Nephron progenitor cell (in vitro differentiated cells): ENCODE measurements around the gene ENDOV.

Experiments used
- DNase-seq: peaks from one replicate; pipeline ENCODE4 v3.0.0; 2021
- H3K27ac Mint-ChIP-seq: 2 replicates; pipeline ENCODE4 v1.8.0; 2021; ENCODE audit warnings: mild to moderate bottlenecking, moderate library complexity, mixed read lengths
- H3K27me3 Mint-ChIP-seq: 2 replicates; pipeline ENCODE4 v1.8.0; 2021; ENCODE audit warnings: mild to moderate bottlenecking, low read depth, mixed read lengths; ENCODE audit not compliant: poor library complexity
- H3K36me3 Mint-ChIP-seq: 2 replicates; pipeline ENCODE4 v1.8.0; 2021; ENCODE audit warnings: low read depth, mixed read lengths
- H3K4me1 Mint-ChIP-seq: 2 replicates; pipeline ENCODE4 v1.8.0; 2021; ENCODE audit warnings: mixed read lengths
- H3K4me3 Mint-ChIP-seq: 2 replicates; pipeline ENCODE4 v1.8.0; 2021; ENCODE audit warnings: mild to moderate bottlenecking, moderate library complexity, mixed read lengths
- H3K9me3 Mint-ChIP-seq: 2 replicates; pipeline ENCODE4 v1.8.0; 2021; ENCODE audit warnings: mild to moderate bottlenecking, moderate library complexity, mixed read lengths
- CTCF ChIP-seq: fragments of 200-600 bp; sonication (generic); IDR thresholded peaks from 2 replicates; pipeline ENCODE4 v1.5.0; 2021; ENCODE audit warnings: antibody characterized with exemption

ENDOV gene

GRCh38 chr17:80487511-80487910, 72.5 kb downstream of the ENDOV start:
- Mint-ChIP-seq H3K36me3 (no peaks in the 10 kb centered on the region), H3K4me1 (peaks cover 6% of the 10 kb centered on the region), H3K4me3 (no peak overlapping the region), H3K27ac (no peak overlapping the region), H3K9me3 (no peaks in the 10 kb centered on the region), H3K27me3 (peaks cover 73% of the 10 kb centered on the region)
- no peak for DNase-seq
- TF ChIP-seq CTCF, result no peak
